Measurements from ENCODE around the gene CERS6. TPM values are rescaled to one million over a fixed set of nuclear protein-coding genes. Genes with fewer than 3 reads are reported as not detected.
"Not testable (repeated sequence)": the region's sequence is repeated elsewhere in the genome, so short reads cannot be mapped to it uniquely, and the experiment has no call there.

Gene CERS6
- total RNA-seq, 1 donor from 2014 or later: 137 TPM

- DNase-seq (ENCODE audit: low spot score in 2 of 2) (no peak), FAIRE-seq (no peak)
Measured at GRCh38 chr2:168466834-168467565, 10.9 kb downstream of the CERS6 start.

GRCh38 chr2:168467729-168468128, 11.7 kb downstream of the CERS6 start:
- FAIRE-seq: no peak
- no peak for DNase-seq (ENCODE audit: low spot score in 2 of 2)

- FAIRE-seq (no peak), DNase-seq (ENCODE audit: low spot score in 2 of 2) (no peak)
Measured at GRCh38 chr2:168468354-168468753, 12.3 kb downstream of the CERS6 start.

- no peak for FAIRE-seq
- no peak for DNase-seq (ENCODE audit: low spot score in 2 of 2)
Measured at GRCh38 chr2:168469281-168469988, 13.4 kb downstream of the CERS6 start.

- FAIRE-seq (no peak), DNase-seq (ENCODE audit: low spot score in 2 of 2) (no peak)
Measured at GRCh38 chr2:168470320-168471162, 14.5 kb downstream of the CERS6 start.

GRCh38 chr2:168471163-168471475, 15.0 kb downstream of the CERS6 start:
- no peak for FAIRE-seq
- no peak for DNase-seq (ENCODE audit: low spot score in 2 of 2)

GRCh38 chr2:168475636-168476035, 19.6 kb downstream of the CERS6 start:
- DNase-seq (ENCODE audit: low spot score in 2 of 2) (no peak), FAIRE-seq (no peak)

- FAIRE-seq: no peak
- no peak for DNase-seq (ENCODE audit: low spot score in 2 of 2)
Measured at GRCh38 chr2:168478206-168478605, 22.1 kb downstream of the CERS6 start.

GRCh38 chr2:168480356-168480755, 24.3 kb downstream of the CERS6 start:
- DNase-seq (ENCODE audit: low spot score in 2 of 2) (no peak), FAIRE-seq (no peak)

GRCh38 chr2:168480825-168481585, 24.9 kb downstream of the CERS6 start:
- FAIRE-seq: no peak
- DNase-seq (ENCODE audit: low spot score in 2 of 2): no peak

GRCh38 chr2:168482269-168482668, 26.2 kb downstream of the CERS6 start:
- no peak for DNase-seq (ENCODE audit: low spot score in 2 of 2)

GRCh38 chr2:168482952-168483831, 27.1 kb downstream of the CERS6 start:
- FAIRE-seq (no peak), DNase-seq (ENCODE audit: low spot score in 2 of 2) (no peak)

More at GRCh38 chr2:168482269-168482668, 26.2 kb downstream of the CERS6 start:
- FAIRE-seq: no peak

GRCh38 chr2:168486477-168486876, 30.4 kb downstream of the CERS6 start:
- FAIRE-seq: no peak
- no peak for DNase-seq (ENCODE audit: low spot score in 2 of 2)

- DNase-seq (ENCODE audit: low spot score in 2 of 2) (no peak), FAIRE-seq (no peak)
Measured at GRCh38 chr2:168490015-168490874, 34.2 kb downstream of the CERS6 start.

- no peak for FAIRE-seq
- no peak for DNase-seq (ENCODE audit: low spot score in 2 of 2)
Measured at GRCh38 chr2:168490946-168491605, 35.0 kb downstream of the CERS6 start.

GRCh38 chr2:168491728-168492127, 35.7 kb downstream of the CERS6 start:
- not testable (repeated sequence) for FAIRE-seq; DNase-seq (ENCODE audit: low spot score in 2 of 2)

- not testable (repeated sequence) for DNase-seq (ENCODE audit: low spot score in 2 of 2); FAIRE-seq
Measured at GRCh38 chr2:168493219-168493618, 37.1 kb downstream of the CERS6 start.

GRCh38 chr2:168494190-168494711, 38.2 kb downstream of the CERS6 start:
- DNase-seq (ENCODE audit: low spot score in 2 of 2): no peak
- FAIRE-seq: no peak
